ENCODE measurements around the gene KIAA1586.

KIAA1586 gene

DNA sequence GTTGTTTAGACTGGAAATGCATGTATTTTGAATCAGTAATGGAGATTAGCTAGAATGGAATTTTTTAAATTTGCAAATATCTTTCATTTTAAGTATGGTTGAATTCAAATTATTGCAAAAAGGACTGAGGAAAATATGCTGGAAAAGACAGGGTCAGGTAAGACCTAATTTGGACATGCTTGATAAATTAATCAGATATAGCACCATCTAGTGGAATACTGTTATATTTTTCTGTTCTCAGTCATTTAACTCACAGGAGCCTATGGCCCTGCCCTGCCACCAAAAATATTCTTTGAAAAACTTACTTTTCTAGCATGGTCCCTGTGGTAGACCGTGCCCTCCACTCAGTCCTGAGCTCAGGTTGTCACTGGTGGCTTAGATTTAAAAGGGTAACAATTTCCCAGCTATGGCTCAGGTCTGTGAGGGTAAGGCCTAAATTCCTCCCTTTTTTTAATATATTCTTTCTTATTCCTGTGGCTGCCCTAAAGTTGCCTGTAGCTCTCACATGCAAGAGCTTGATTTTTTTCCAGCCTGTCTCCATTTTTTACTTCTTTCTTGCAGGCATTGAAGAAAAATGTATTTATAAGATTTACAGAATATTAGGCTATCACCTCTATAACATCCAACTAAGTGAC lies 25.3 kb upstream of the KIAA1586 start:
- Histone ChIP-seq H3K79me2 (ENCODE audit: control insufficient read depth, insufficient read depth, low read length) (no peaks in the 10 kb centered on the region), H3K23ac (ENCODE audit: low read length) (no peak overlapping the region), H3K4me2 (ENCODE audit: low read length) (no peak overlapping the region), H3K9ac (ENCODE audit: low read length) (no peak overlapping the region), H2BK5ac (ENCODE audit: low read length) (no peak overlapping the region), H2AK5ac (ENCODE audit: low read length) (no peak overlapping the region), H3K79me1 (ENCODE audit: low read length) (no peaks in the 10 kb centered on the region), H3K27me3 (ENCODE audit: insufficient read depth, low read length, poor library complexity) (no peaks in the 10 kb centered on the region), H3K56ac (ENCODE audit: low read length) (no peak overlapping the region), H3K4me3 (ENCODE audit: low read length) (no peak overlapping the region), H3K4ac (ENCODE audit: low read depth, low read length) (no peak overlapping the region), H3K27ac (ENCODE audit: low read depth, low read length) (no peak overlapping the region), H3K36me3 (ENCODE audit: control insufficient read depth, insufficient read depth, low read length) (no peaks in the 10 kb centered on the region), H3K18ac (ENCODE audit: low read length) (no peak overlapping the region), H3K4me1 (ENCODE audit: control insufficient read depth, low read depth, low read length) (no peaks in the 10 kb centered on the region), H2BK120ac (ENCODE audit: low read depth, low read length) (no peak overlapping the region), H2BK15ac (replicated peaks; ENCODE audit: low read depth) (no peak overlapping the region), H4K5ac (ENCODE audit: low read length) (no peak overlapping the region), H4K8ac (ENCODE audit: low read depth, low read length) (no peak overlapping the region)
- peak; percentile 68 for DNase-seq
- WGBS (ENCODE audit: extremely low coverage, insufficient coverage, low lambda C conversion rate) = no CpG with 5 or more reads among the region's 1 CpG

DNA sequence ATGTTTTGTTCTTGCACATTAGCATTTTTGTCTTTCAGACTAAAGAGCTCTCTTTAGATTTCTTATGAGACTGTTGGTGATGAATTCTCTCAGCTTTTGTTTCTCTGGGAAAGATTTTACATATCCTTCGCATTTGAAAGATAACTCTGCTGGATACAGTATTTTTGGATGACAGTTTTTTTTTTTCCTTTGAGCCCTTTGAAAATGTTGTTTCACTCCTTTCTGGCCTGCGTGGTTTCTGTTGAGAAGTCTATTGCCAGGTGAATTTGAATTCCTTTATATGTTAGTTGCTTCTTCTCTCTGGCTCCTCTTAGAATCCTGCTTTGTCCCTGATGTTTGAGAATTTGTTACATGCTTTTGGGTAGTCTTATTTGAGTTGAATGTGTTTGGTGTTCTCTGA lies 22.2 kb upstream of the KIAA1586 start:
- no CpG with 5 or more reads among the region's 2 CpGs for WGBS (ENCODE audit: extremely low coverage, insufficient coverage, low lambda C conversion rate)
- Histone ChIP-seq H3K4me2 (ENCODE audit: low read length) (no peak overlapping the region), H2BK5ac (ENCODE audit: low read length) (no peak overlapping the region)

DNA sequence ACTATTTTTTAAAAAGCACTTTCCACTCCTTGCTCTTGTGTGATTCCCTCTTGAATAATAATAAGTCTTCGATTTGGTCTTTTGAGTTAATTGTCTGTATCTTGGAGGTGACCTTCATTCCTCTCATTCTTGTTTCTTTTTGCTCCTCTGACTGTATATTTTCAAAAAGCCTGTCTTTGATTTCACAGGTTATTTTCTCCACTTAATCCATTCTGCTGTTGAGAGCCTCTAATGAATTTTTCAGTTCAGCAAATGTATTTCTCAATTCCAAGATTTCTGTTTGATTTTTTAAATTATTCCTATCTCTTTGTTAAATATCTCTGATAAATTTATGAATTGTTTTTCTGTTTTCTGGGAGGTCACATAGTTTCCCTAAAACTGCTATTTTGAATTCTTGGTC lies 21.7 kb upstream of the KIAA1586 start:
- Histone ChIP-seq H3K4me2 (ENCODE audit: low read length) (no peak overlapping the region), H3K27ac (ENCODE audit: low read depth, low read length) (no peak overlapping the region)
- WGBS (ENCODE audit: extremely low coverage, insufficient coverage, low lambda C conversion rate) = no CpG with 5 or more reads among the region's 1 CpG

More for the DNA sequence above, 22.2 kb upstream of the KIAA1586 start:
- H3K23ac ChIP-seq (ENCODE audit: low read length) = no peak overlapping the region
- H2BK120ac ChIP-seq (ENCODE audit: low read depth, low read length) = no peak overlapping the region
- no peaks in the 10 kb centered on the region for H3K79me2 ChIP-seq (ENCODE audit: control insufficient read depth, insufficient read depth, low read length)
- DNase-seq = no peak
- H3K79me1 ChIP-seq (ENCODE audit: low read length) = no peaks in the 10 kb centered on the region
- H3K27me3 ChIP-seq (ENCODE audit: insufficient read depth, low read length, poor library complexity) = no peaks in the 10 kb centered on the region
- H3K36me3 ChIP-seq (ENCODE audit: control insufficient read depth, insufficient read depth, low read length) = no peaks in the 10 kb centered on the region
- H3K9ac ChIP-seq (ENCODE audit: low read length) = no peak overlapping the region
- H4K8ac ChIP-seq (ENCODE audit: low read depth, low read length) = no peak overlapping the region
- H2BK15ac ChIP-seq (replicated peaks; ENCODE audit: low read depth) = no peak overlapping the region
- no peak overlapping the region for H3K27ac ChIP-seq (ENCODE audit: low read depth, low read length)
- H3K4ac ChIP-seq (ENCODE audit: low read depth, low read length) = no peak overlapping the region
- no peak overlapping the region for H3K18ac ChIP-seq (ENCODE audit: low read length)
- H2AK5ac ChIP-seq (ENCODE audit: low read length) = no peak overlapping the region
- H3K4me1 ChIP-seq (ENCODE audit: control insufficient read depth, low read depth, low read length) = no peaks in the 10 kb centered on the region
- no peak overlapping the region for H3K56ac ChIP-seq (ENCODE audit: low read length)
- H3K4me3 ChIP-seq (ENCODE audit: low read length) = no peak overlapping the region
- H4K5ac ChIP-seq (ENCODE audit: low read length) = no peak overlapping the region

DNA sequence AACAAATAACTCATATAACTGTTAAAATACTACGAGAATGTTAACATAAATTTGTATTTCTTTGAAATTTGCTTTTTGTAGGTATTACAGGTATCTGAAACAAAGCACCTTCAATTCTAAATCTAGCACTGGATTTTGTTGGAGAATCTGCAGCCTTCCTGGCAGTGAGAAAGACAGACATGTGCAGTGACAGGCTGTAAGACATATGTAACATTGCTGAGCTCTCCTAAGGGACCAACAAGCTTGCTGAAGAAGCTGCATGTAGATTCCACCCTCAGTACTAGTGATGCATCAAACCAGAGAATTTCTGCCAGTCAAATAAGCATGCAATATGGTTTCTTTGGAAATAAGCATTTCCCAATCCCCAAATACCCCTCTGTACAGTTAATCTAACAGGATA lies 20.5 kb upstream of the KIAA1586 start:
- Histone ChIP-seq H2BK5ac (ENCODE audit: low read length) (no peak overlapping the region), H3K56ac (ENCODE audit: low read length) (no peak overlapping the region), H3K36me3 (ENCODE audit: control insufficient read depth, insufficient read depth, low read length) (no peaks in the 10 kb centered on the region), H3K4ac (ENCODE audit: low read depth, low read length) (no peak overlapping the region), H3K27ac (ENCODE audit: low read depth, low read length) (no peak overlapping the region), H3K4me1 (ENCODE audit: control insufficient read depth, low read depth, low read length) (no peaks in the 10 kb centered on the region), H3K4me2 (ENCODE audit: low read length) (no peak overlapping the region), H2BK120ac (ENCODE audit: low read depth, low read length) (no peak overlapping the region), H2AK5ac (ENCODE audit: low read length) (no peak overlapping the region), H3K4me3 (ENCODE audit: low read length) (no peak overlapping the region), H3K79me1 (ENCODE audit: low read length) (no peaks in the 10 kb centered on the region), H4K5ac (ENCODE audit: low read length) (no peak overlapping the region), H3K18ac (ENCODE audit: low read length) (no peak overlapping the region), H3K79me2 (ENCODE audit: control insufficient read depth, insufficient read depth, low read length) (no peaks in the 10 kb centered on the region), H2BK15ac (replicated peaks; ENCODE audit: low read depth) (no peak overlapping the region), H3K23ac (ENCODE audit: low read length) (no peak overlapping the region), H4K8ac (ENCODE audit: low read depth, low read length) (no peak overlapping the region), H3K27me3 (ENCODE audit: insufficient read depth, low read length, poor library complexity) (no peaks in the 10 kb centered on the region), H3K9ac (ENCODE audit: low read length) (no peak overlapping the region)
- WGBS (ENCODE audit: extremely low coverage, insufficient coverage, low lambda C conversion rate) = no CpG with 5 or more reads among the region's 1 CpG
- DNase-seq = no peak

More for the DNA sequence above, 21.7 kb upstream of the KIAA1586 start:
- H2BK15ac ChIP-seq (replicated peaks; ENCODE audit: low read depth) = no peak overlapping the region
- H2BK120ac ChIP-seq (ENCODE audit: low read depth, low read length) = no peak overlapping the region
- no peak overlapping the region for H4K8ac ChIP-seq (ENCODE audit: low read depth, low read length)
- H3K4me1 ChIP-seq (ENCODE audit: control insufficient read depth, low read depth, low read length) = no peaks in the 10 kb centered on the region
- no peak overlapping the region for H2BK5ac ChIP-seq (ENCODE audit: low read length)
- no peak overlapping the region for H3K23ac ChIP-seq (ENCODE audit: low read length)
- H3K36me3 ChIP-seq (ENCODE audit: control insufficient read depth, insufficient read depth, low read length) = no peaks in the 10 kb centered on the region
- H2AK5ac ChIP-seq (ENCODE audit: low read length) = no peak overlapping the region
- H4K5ac ChIP-seq (ENCODE audit: low read length) = no peak overlapping the region
- H3K4me3 ChIP-seq (ENCODE audit: low read length) = no peak overlapping the region
- DNase-seq = no peak
- H3K79me2 ChIP-seq (ENCODE audit: control insufficient read depth, insufficient read depth, low read length) = no peaks in the 10 kb centered on the region
- no peak overlapping the region for H3K56ac ChIP-seq (ENCODE audit: low read length)
- H3K27me3 ChIP-seq (ENCODE audit: insufficient read depth, low read length, poor library complexity) = no peaks in the 10 kb centered on the region
- no peaks in the 10 kb centered on the region for H3K79me1 ChIP-seq (ENCODE audit: low read length)
- no peak overlapping the region for H3K18ac ChIP-seq (ENCODE audit: low read length)
- no peak overlapping the region for H3K4ac ChIP-seq (ENCODE audit: low read depth, low read length)
- no peak overlapping the region for H3K9ac ChIP-seq (ENCODE audit: low read length)

DNA sequence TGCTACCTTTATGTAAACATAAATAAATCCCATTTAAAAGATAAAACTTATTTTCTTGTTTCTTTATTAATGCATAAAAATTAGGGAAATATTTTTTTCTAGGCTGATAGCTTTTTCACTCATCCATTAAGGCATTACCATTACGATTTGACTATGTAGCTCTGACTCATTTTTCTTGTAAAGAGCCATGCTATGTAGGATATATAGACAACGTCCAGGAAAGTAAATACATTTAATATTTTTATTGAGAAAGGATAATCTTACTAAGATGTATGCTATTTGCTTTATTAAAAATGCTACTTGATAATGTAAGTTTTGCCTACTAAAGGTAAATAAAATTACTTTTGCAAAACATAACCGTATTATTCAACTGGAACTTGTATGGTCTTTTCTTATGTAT lies 19.2 kb upstream of the KIAA1586 start:
- H3K27ac ChIP-seq (ENCODE audit: low read depth, low read length) = no peak overlapping the region
- no peak overlapping the region for H2AK5ac ChIP-seq (ENCODE audit: low read length)
- H4K5ac ChIP-seq (ENCODE audit: low read length) = no peak overlapping the region
- no peak overlapping the region for H3K18ac ChIP-seq (ENCODE audit: low read length)
- no peak overlapping the region for H4K8ac ChIP-seq (ENCODE audit: low read depth, low read length)
- no peaks in the 10 kb centered on the region for H3K79me1 ChIP-seq (ENCODE audit: low read length)
- no peak overlapping the region for H3K4me2 ChIP-seq (ENCODE audit: low read length)
- no peak overlapping the region for H3K4ac ChIP-seq (ENCODE audit: low read depth, low read length)
- H3K4me1 ChIP-seq (ENCODE audit: control insufficient read depth, low read depth, low read length) = no peaks in the 10 kb centered on the region
- no peak for DNase-seq
- no CpG with 5 or more reads among the region's 3 CpGs for WGBS (ENCODE audit: extremely low coverage, insufficient coverage, low lambda C conversion rate)
- H2BK5ac ChIP-seq (ENCODE audit: low read length) = no peak overlapping the region
- H3K79me2 ChIP-seq (ENCODE audit: control insufficient read depth, insufficient read depth, low read length) = no peaks in the 10 kb centered on the region
- no peak overlapping the region for H2BK15ac ChIP-seq (replicated peaks; ENCODE audit: low read depth)
- no peak overlapping the region for H2BK120ac ChIP-seq (ENCODE audit: low read depth, low read length)
- H3K27me3 ChIP-seq (ENCODE audit: insufficient read depth, low read length, poor library complexity) = no peaks in the 10 kb centered on the region
- no peak overlapping the region for H3K23ac ChIP-seq (ENCODE audit: low read length)
- no peak overlapping the region for H3K4me3 ChIP-seq (ENCODE audit: low read length)
- H3K9ac ChIP-seq (ENCODE audit: low read length) = no peak overlapping the region
- H3K56ac ChIP-seq (ENCODE audit: low read length) = no peak overlapping the region
- H3K36me3 ChIP-seq (ENCODE audit: control insufficient read depth, insufficient read depth, low read length) = no peaks in the 10 kb centered on the region

DNA sequence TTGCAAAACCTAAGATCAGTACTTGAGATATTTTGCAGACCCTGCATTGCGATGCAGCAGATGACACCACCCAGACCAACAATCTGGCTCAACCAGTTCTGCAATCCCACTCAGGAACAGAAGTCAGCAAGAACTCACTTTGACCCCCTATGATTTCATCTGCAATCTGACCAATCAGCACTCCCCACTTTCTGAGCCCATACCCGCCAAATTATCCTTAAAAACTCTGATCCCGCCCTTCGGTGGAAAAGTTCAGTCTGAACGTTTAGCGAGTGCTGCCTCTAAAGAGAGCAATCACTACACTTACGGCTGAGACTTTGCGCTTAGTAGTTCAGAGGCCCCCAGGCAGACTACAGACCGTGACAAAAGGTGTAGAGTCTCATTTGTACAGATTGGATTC lies 17.3 kb upstream of the KIAA1586 start:
- Histone ChIP-seq H2BK120ac (ENCODE audit: low read depth, low read length) (no peak overlapping the region), H3K4ac (ENCODE audit: low read depth, low read length) (no peak overlapping the region), H2AK5ac (ENCODE audit: low read length) (no peak overlapping the region), H3K4me3 (ENCODE audit: low read length) (no peak overlapping the region), H4K8ac (ENCODE audit: low read depth, low read length) (no peak overlapping the region), H3K79me2 (ENCODE audit: control insufficient read depth, insufficient read depth, low read length) (no peaks in the 10 kb centered on the region), H3K36me3 (ENCODE audit: control insufficient read depth, insufficient read depth, low read length) (no peaks in the 10 kb centered on the region), H3K4me1 (ENCODE audit: control insufficient read depth, low read depth, low read length) (no peaks in the 10 kb centered on the region), H3K27ac (ENCODE audit: low read depth, low read length) (no peak overlapping the region), H3K18ac (ENCODE audit: low read length) (no peak overlapping the region), H3K9ac (ENCODE audit: low read length) (no peak overlapping the region), H4K5ac (ENCODE audit: low read length) (no peak overlapping the region), H3K27me3 (ENCODE audit: insufficient read depth, low read length, poor library complexity) (no peaks in the 10 kb centered on the region), H3K23ac (ENCODE audit: low read length) (no peak overlapping the region), H2BK15ac (replicated peaks; ENCODE audit: low read depth) (no peak overlapping the region), H3K56ac (ENCODE audit: low read length) (no peak overlapping the region), H3K79me1 (ENCODE audit: low read length) (no peaks in the 10 kb centered on the region), H3K4me2 (ENCODE audit: low read length) (no peak overlapping the region), H2BK5ac (ENCODE audit: low read length) (no peak overlapping the region)
- peak; percentile 61 for DNase-seq
- no CpG with 5 or more reads among the region's 9 CpGs for WGBS (ENCODE audit: extremely low coverage, insufficient coverage, low lambda C conversion rate)

Measured in mesendoderm (in vitro differentiated cells).